Measurements from ENCODE around the gene NDST4.

The NDST4 gene

DNA sequence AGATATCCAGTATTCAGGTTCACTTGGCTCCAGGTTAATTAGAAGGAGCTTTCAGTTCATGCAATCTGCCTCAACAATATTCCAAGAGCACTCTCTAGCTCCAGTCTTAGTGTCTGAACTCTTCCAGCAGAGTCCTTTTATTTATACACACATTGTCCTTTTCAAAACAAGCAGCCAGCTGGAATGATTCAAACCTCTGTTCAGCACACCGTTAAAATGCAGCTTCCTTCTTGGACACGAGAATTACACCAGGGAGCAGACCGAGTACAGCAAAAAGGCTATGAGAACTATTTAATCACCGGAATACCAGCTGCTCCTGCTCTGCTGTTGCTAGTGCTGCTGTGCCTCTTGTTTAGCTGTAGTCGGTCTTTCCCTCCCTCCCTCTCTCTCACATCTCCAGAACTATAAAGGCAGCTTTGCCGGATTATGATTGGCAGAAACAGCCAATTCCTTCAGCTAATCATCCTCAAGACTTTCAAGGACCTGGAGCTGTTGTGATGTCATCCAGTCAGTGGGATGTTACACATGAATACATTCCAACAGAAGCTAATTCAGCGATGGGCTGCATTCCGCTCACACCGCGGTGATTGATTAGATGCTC lies at the start of gene NDST4:
TSS of gene NDST4 (minus strand) at position 115 of the 601 bp plus-strand sequence. CDS start 36,584 bp downstream, outside the sequence.
- no peak for DNase-seq (ENCODE audit: low read depth in 2 of 2, low spot score in 1 of 2)

GRCh38 chr4:115159141-115159540 lies 45.7 kb upstream of the NDST4 start:
- DNase-seq (ENCODE audit: low read depth in 2 of 2, low spot score in 1 of 2), result no peak

DNA sequence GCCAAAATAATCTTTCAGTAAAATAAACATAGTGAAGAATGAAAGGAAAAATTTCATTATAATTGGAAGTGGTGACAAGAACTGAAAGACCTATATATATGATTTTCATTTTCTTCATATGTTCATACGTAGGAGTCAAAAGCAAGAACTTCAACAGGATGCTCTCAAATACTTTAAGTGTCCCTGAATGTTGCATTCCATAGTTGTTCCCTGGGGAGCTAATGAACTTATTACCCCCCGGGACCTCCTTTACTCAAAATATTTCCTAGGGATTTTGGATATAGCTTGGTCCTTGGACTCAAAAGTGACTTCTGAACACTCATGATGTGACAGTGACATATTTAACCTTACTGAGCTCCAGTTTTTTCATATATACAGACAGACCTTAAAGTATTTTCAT lies 44.9 kb upstream of the NDST4 start:
- no peak for DNase-seq (ENCODE audit: low read depth in 2 of 2, low spot score in 1 of 2)

DNA sequence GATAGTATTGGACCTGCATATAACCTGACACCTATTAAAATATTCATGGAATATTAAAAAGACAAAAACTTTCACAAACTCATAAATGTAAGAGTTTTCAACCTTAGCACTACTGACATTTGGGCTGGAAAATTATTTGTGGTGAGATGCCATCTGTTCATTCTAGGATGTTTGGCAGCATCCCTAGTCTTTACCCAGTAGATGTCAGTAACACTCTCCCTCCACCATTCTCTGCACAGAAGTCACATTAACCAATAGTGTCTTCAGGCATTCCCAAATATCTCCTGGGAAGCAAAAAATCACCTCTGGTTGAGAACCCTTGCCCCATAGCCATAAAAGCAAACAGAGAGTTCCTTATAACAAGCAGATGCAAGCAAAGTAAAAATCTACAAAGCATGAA lies 41.4 kb upstream of the NDST4 start:
- no peak for DNase-seq (ENCODE audit: low read depth in 2 of 2, low spot score in 1 of 2)

- no peak for DNase-seq (ENCODE audit: low read depth in 2 of 2, low spot score in 1 of 2)
Measured at GRCh38 chr4:115152965-115153364, 39.5 kb upstream of the NDST4 start.

DNA sequence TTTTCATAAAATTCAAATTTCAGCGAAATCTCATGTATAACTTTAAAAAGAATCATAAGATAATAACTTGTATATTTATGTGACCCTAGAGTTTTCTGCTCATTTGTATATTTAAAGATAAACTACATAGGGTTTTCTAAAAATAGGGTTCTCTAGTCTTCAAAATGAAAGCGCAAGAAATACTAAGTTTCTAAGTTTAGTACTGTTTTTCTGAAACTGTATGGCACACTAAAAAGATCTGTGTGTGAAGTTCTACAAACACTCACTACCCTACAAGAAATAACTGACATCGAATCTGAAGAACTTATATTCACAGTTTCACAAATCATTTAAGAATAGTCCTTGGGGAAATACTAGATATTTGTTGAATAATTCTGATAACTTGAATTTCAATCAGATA lies 38.7 kb upstream of the NDST4 start:
- no peak for DNase-seq (ENCODE audit: low read depth in 2 of 2, low spot score in 1 of 2)

DNA sequence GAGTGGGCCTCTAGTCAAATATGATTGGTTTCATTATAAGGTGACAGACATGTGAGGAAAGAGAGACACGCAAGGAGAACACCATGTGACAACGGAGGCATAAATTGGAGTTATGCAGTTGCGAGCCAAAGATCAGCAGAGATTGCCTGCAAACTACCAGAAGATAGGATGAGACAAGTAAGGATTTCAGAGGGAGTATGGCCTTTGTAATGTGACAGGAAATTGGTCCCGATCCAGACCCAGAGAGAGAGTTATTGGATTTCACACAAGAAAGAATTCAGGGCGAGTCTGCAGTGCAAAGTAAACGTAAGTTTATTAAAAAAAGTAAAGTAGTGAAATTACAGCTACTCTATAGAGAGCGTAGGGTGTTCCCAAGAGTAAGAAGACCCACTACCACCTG lies 35.7 kb upstream of the NDST4 start:
- DNase-seq (ENCODE audit: low read depth in 2 of 2, low spot score in 1 of 2), result no peak

DNA sequence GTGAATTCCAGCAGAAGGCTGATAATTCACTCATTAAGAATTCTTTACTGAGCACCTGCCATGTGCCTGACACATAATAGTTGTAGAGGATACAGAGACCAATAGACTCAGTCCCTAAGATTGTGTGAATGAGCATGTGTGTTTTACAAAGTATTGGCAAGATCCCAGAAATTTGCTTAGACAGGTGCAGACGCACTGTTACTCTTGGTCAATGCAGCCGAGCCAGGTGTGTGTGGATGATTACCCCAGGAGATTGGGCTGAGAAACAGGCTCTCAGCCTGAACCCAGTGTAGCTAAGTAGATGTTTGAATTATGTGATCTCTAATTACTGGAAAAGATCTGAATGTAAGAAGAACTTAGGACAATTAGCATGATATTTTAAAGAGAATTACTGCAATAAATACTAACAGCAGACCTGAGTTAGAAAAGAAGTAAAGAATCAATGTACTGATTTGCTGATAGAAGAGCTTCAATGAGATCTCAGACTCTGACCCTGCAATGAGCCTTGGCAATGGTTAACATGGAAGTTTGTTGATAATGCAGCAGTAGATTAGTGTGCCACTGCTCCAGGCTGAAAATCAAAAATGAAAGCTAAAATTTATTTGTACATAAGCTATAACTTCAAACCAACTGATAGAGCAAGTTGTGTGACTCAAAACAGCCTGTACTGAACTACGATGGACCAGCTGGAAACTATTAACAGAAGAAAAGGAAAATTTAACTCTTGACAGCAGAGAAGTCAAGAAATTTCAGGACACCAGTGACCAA lies 32.2 kb upstream of the NDST4 start:
- no peak for DNase-seq (ENCODE audit: low read depth in 2 of 2, low spot score in 1 of 2)

DNA sequence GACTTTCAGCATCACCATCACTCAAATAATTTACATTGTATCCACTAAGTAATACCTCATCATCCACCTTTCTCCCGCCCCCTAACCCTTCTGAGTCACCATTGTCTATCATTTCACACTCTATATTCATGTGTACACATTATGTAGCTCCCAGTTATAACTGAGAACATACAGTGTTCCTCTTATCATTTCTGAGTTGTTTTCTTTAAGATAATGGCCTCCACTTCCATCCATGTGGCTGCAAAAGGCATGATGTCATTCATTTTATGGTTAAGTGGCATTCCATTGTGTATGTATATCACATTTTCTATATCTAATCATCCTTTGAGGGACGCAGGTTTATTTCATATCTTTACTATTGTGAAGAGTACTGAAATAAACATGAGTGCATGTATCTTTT lies 14.6 kb upstream of the NDST4 start:
- DNase-seq (ENCODE audit: low read depth in 2 of 2, low spot score in 1 of 2), result no peak

DNA sequence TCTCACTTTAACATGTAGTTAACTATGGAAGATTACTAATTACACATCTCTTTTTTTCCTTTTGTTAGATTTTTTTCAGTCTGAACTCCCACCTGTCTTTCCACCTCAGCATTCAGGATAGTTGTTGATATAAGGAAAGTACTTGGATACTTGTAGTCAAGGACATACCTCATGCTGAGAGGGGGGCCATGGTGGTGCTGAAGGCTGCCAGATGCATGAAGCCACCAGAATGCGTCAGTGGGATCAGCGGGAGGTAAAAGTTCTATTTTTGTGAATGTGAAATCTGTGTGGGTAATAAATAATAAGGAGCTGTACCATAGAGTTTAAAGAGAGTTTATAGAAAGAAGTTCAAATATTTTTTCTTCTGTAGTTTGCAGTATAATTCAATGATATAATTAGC lies 13.1 kb upstream of the NDST4 start:
- no peak for DNase-seq (ENCODE audit: low read depth in 2 of 2, low spot score in 1 of 2)

- DNase-seq (ENCODE audit: low read depth in 2 of 2, low spot score in 1 of 2), result no peak
Measured at GRCh38 chr4:115121351-115122043, 8.1 kb upstream of the NDST4 start.

GRCh38 chr4:115119804-115120352 lies 6.5 kb upstream of the NDST4 start:
- no peak for DNase-seq (ENCODE audit: low read depth in 2 of 2, low spot score in 1 of 2)

- no peak for DNase-seq (ENCODE audit: low read depth in 2 of 2, low spot score in 1 of 2)
Measured at GRCh38 chr4:115117651-115118050, 4.2 kb upstream of the NDST4 start.

DNA sequence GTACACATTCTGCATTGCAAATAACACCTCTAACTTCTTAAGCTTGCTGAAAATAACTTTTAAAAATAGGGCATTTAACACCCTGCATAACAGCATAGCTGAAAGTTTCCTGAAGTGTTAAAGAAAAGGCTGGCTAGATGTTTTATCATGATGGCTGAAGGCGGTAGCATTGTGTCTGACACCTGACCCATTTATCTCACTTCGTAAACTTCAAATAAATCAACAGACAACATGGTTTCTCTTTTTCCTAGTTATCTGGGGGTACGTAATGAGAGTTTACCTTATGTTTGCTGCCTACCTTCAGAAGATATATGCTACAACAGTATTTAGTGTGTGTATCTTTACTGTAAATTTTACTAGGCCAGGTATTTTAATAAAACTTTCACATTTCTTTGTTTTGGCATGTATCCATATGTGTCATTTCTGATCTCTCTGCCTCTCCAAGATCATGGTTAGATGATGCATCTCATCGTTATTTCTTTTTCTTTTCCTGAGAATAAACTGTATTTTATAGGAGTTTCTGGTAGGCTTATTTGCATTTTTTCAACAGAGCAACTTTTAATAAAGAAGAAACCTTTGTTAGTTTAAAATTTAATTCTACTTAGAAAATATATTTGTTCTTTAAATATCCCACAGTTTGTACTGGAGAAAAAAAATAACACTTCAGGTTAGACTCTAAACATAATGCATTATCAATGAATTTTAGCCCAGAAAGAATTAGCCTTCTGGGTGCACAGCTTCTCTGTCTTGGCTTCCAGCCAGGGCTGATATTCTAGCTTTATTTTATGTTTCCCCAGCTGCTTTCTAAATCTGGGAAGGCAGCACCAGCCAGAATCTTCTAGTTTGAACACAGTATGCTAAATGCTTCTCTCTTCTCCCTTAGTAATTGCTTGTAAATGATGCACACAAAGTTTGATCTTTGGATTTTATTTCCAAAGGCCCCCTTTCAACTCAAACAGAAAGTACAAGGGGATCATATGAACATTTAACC lies 2.9 kb downstream of the NDST4 start:
- DNase-seq (ENCODE audit: low read depth in 2 of 2, low spot score in 1 of 2), result no peak

- DNase-seq (ENCODE audit: low read depth in 2 of 2, low spot score in 1 of 2), result no peak
Measured at GRCh38 chr4:115108850-115109249, 4.6 kb downstream of the NDST4 start.

- no peak for DNase-seq (ENCODE audit: low read depth in 2 of 2, low spot score in 1 of 2)
Measured at GRCh38 chr4:115107411-115107810, 6.0 kb downstream of the NDST4 start.

GRCh38 chr4:115101675-115102074 lies 11.7 kb downstream of the NDST4 start:
- DNase-seq (ENCODE audit: low read depth in 2 of 2, low spot score in 1 of 2), result no peak

GRCh38 chr4:115090483-115091075 lies 22.8 kb downstream of the NDST4 start:
- no peak for DNase-seq (ENCODE audit: low read depth in 2 of 2, low spot score in 1 of 2)

GRCh38 chr4:115082633-115083032 lies 30.8 kb downstream of the NDST4 start:
- no peak for DNase-seq (ENCODE audit: low read depth in 2 of 2, low spot score in 1 of 2)

- DNase-seq (ENCODE audit: low read depth in 2 of 2, low spot score in 1 of 2), result no peak
Measured at GRCh38 chr4:115076691-115077090, 36.7 kb downstream of the NDST4 start.

All from stimulated activated CD8-positive, alpha-beta memory T cell treated with anti-CD3 and anti-CD28 coated beads, Interleukin-4, amount 100 ng/mL, for 1 hour (primary cell).